ENCODE data around the gene LDHAL6B. TPM values are rescaled to one million over a fixed set of nuclear protein-coding genes. Genes with fewer than 3 reads are reported as not detected.

Gene LDHAL6B
- total and polyA plus RNA-seq, 2 donors from 2014 or later = not detected

GRCh38 chr15:59189241-59189640 lies 17.4 kb upstream of the LDHAL6B start:
- H3K4me1 ChIP-seq (ENCODE audit: control insufficient read depth in 2 of 3, insufficient read depth in 2 of 3, low read depth in 1 of 3, low read length in 3 of 3) = no peaks in the 10 kb centered on the region
- FAIRE-seq (no peak), DNase-seq (no peak)
- H3K36me3 ChIP-seq (ENCODE audit: control insufficient read depth in 2 of 3, insufficient read depth in 3 of 3, low read length in 3 of 3) = peaks cover 5 to 23% (median 18%) of the 10 kb centered on the region in 3 donors
- H3K27ac ChIP-seq (ENCODE audit: low read depth in 2 of 2, low read length in 2 of 2) = no peak overlapping the region
- H3K9ac ChIP-seq (ENCODE audit: low read length in 3 of 3) = no peak overlapping the region
- intact Hi-C loops (cut with DNase I) = no loop called here
- peaks cover 0 to 1% (median 0%) of the 10 kb centered on the region in 3 donors for H3K9me3 ChIP-seq (ENCODE audit: control insufficient read depth in 2 of 3, insufficient read depth in 1 of 3, low read length in 3 of 3)
- H3K27me3 ChIP-seq (ENCODE audit: control insufficient read depth, insufficient read depth, low read length) = no peaks in the 10 kb centered on the region
- no peak for TF ChIP-seq CTCF (IDR thresholded peaks at IDR 0.05; ENCODE audit: borderline replicate concordance, extremely low read depth, insufficient read depth)
- no peak overlapping the region for H3K4me3 ChIP-seq (ENCODE audit: low read length in 3 of 3)

DNA sequence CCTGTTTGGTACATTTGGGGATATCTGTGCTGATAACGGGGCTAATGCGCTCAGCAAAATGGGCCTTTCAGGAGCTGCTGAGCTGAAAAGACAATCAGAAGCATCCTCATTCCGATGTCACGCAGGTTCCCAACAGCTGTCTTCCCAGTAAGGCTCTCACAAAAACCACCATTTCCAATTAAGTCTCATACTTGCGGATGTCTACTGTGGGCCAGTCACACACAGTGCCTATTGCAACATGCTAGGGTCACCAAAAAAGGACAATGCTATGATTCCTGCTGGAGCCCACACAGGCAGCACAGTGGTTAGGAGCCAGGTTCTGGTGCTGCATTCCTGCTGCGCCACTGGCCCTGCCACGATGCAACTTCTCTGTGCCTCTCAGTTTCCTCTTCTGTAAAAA lies 16.4 kb upstream of the LDHAL6B start:
- intact Hi-C loops (cut with DNase I) = no loop called here
- FAIRE-seq (no peak), DNase-seq (no peak)
- Histone ChIP-seq H3K4me3 (ENCODE audit: low read length in 3 of 3) (no peak overlapping the region), H3K27ac (ENCODE audit: low read depth in 2 of 2, low read length in 2 of 2) (no peak overlapping the region), H3K9ac (ENCODE audit: low read length in 3 of 3) (no peak overlapping the region), H3K9me3 (ENCODE audit: control insufficient read depth in 2 of 3, insufficient read depth in 1 of 3, low read length in 3 of 3) (peaks cover 0 to 1% (median 0%) of the 10 kb centered on the region in 3 donors), H3K27me3 (ENCODE audit: control insufficient read depth, insufficient read depth, low read length) (no peaks in the 10 kb centered on the region), H3K4me1 (ENCODE audit: control insufficient read depth in 2 of 3, insufficient read depth in 2 of 3, low read depth in 1 of 3, low read length in 3 of 3) (no peaks in the 10 kb centered on the region), H3K36me3 (ENCODE audit: control insufficient read depth in 2 of 3, insufficient read depth in 3 of 3, low read length in 3 of 3) (peaks cover 5 to 34% (median 29%) of the 10 kb centered on the region in 3 donors)
- TF ChIP-seq CTCF (IDR thresholded peaks at IDR 0.05; ENCODE audit: borderline replicate concordance, extremely low read depth, insufficient read depth) = no peak

GRCh38 chr15:59191855-59192237 lies 14.8 kb upstream of the LDHAL6B start:
- H3K4me1 ChIP-seq (ENCODE audit: control insufficient read depth in 2 of 3, insufficient read depth in 2 of 3, low read depth in 1 of 3, low read length in 3 of 3) = no peaks in the 10 kb centered on the region
- H3K9ac ChIP-seq (ENCODE audit: low read length in 3 of 3) = no peak overlapping the region
- peaks cover 0 to 1% (median 0%) of the 10 kb centered on the region in 3 donors for H3K9me3 ChIP-seq (ENCODE audit: control insufficient read depth in 2 of 3, insufficient read depth in 1 of 3, low read length in 3 of 3)
- no peaks in the 10 kb centered on the region for H3K27me3 ChIP-seq (ENCODE audit: control insufficient read depth, insufficient read depth, low read length)
- TF ChIP-seq CTCF (IDR thresholded peaks at IDR 0.05; ENCODE audit: borderline replicate concordance, extremely low read depth, insufficient read depth) = no peak
- peaks cover 5 to 35% (median 30%) of the 10 kb centered on the region in 3 donors for H3K36me3 ChIP-seq (ENCODE audit: control insufficient read depth in 2 of 3, insufficient read depth in 3 of 3, low read length in 3 of 3)
- no peak for FAIRE-seq
- intact Hi-C loops (cut with DNase I) = no loop called here
- peak in 3 of 5 donors; percentile 42 to 80 (median 78) for DNase-seq
- no peak overlapping the region for H3K27ac ChIP-seq (ENCODE audit: low read depth in 2 of 2, low read length in 2 of 2)
- no peak overlapping the region for H3K4me3 ChIP-seq (ENCODE audit: low read length in 3 of 3)
